K562 (cell line): ENCODE data around the gene HSPB1. TPM values are rescaled to one million over a fixed set of nuclear protein-coding genes. Genes with fewer than 3 reads are reported as not detected.

Experiments used
- ATF2 ChIP-seq: sonication (generic); formaldehyde crosslinking; IDR thresholded peaks from 2 replicates; pipeline ENCODE4 v1.8.1; 2022; ENCODE audit warnings: missing genetic modification reagents
- CBX3 ChIP-seq, 2 experiments: IDR thresholded peaks; 1 replicate in 1 of 2; 2 replicates in 1 of 2; pipeline ENCODE4 v1.6.1; 2012; ENCODE audit warnings: inconsistent platforms in 2 of 2, low read length in 2 of 2, borderline replicate concordance in 1 of 2, control low read depth in 1 of 2
- CHD2 ChIP-seq: IDR thresholded peaks from 2 replicates; pipeline ENCODE4 v1.6.1; 2011; ENCODE audit warnings: low read depth, low read length
- CUX1 ChIP-seq: fragments of 200-800 bp; sonication (Bioruptor generic); IDR thresholded peaks from 2 replicates; pipeline ENCODE4 v1.6.1; 2016; ENCODE audit warnings: missing genetic modification characterization, missing compliant biosample characterization
- GTF2E2 ChIP-seq: fragments of 200-800 bp; sonication (Bioruptor generic); IDR thresholded peaks from 2 replicates; pipeline ENCODE4 v1.6.1; 2016; ENCODE audit warnings: missing genetic modification characterization, missing compliant biosample characterization
- MNT ChIP-seq, 2 experiments: fragments of 450-650 bp; conservative IDR thresholded peaks; 2 replicates each; pipeline ENCODE4 v1.6.1; 2017; ENCODE audit warnings: mild to moderate bottlenecking in 2 of 2, moderate library complexity in 2 of 2
- RBM34 ChIP-seq: fragments of 200-400 bp; formaldehyde crosslinking; IDR thresholded peaks from 2 replicates; pipeline ENCODE4 v1.6.1; 2018; ENCODE audit warnings: low read length, borderline replicate concordance; ENCODE audit not compliant: insufficient read depth
- SETDB1 ChIP-seq: IDR thresholded peaks from one replicate; pipeline ENCODE4 v1.6.1; 2012; ENCODE audit warnings: low read length, control low read depth, inconsistent platforms
- SNIP1 ChIP-seq: fragments of 450-650 bp; IDR thresholded peaks from 2 replicates; pipeline ENCODE4 v1.7.1; 2017; ENCODE audit warnings: low read depth, mild to moderate bottlenecking
- SREBF2 ChIP-seq: sonication (generic); formaldehyde crosslinking; IDR thresholded peaks from 2 replicates; pipeline ENCODE4 v1.4.0; 2020; ENCODE audit warnings: mild to moderate bottlenecking, missing genetic modification reagents
- TEAD2 ChIP-seq: fragments of 450-650 bp; IDR thresholded peaks from 2 replicates; pipeline ENCODE4 v1.6.1; 2016; ENCODE audit warnings: missing genetic modification characterization, control low read depth, missing compliant biosample characterization
- U2AF2 ChIP-seq: fragments of 200-400 bp; formaldehyde crosslinking; optimal IDR thresholded peaks from 2 replicates; pipeline ENCODE3; 2017; ENCODE audit warnings: low read depth, mild to moderate bottlenecking, low read length
- ZNF253 ChIP-seq: fragments of 250-450 bp; sonication (Bioruptor Pico); conservative IDR thresholded peaks from 2 replicates; pipeline ENCODE4 v1.6.1; 2021; ENCODE audit warnings: mild to moderate bottlenecking
- ZNF354B ChIP-seq: fragments of 250-450 bp; sonication (Bioruptor Pico); IDR thresholded peaks from 2 replicates; pipeline ENCODE4 v1.4.0; 2020
- ZNF512 ChIP-seq: IDR thresholded peaks from 2 replicates; pipeline ENCODE4 v1.6.1; 2016; ENCODE audit warnings: missing genetic modification characterization, missing compliant biosample characterization
- ZNF655 ChIP-seq: fragments of 250-450 bp; sonication (Bioruptor Pico); IDR thresholded peaks from 2 replicates; pipeline ENCODE4 v1.5.0; 2021
- ZNF75A ChIP-seq: fragments of 450-650 bp; formaldehyde crosslinking; IDR thresholded peaks from 2 replicates; pipeline ENCODE4 v1.4.0; 2020; ENCODE audit warnings: mild to moderate bottlenecking
- ZNF778 ChIP-seq: fragments of 450-650 bp; formaldehyde crosslinking; IDR thresholded peaks from 2 replicates; pipeline ENCODE4 v1.4.0; 2020; ENCODE audit warnings: mild to moderate bottlenecking, moderate library complexity
- polyA plus RNA-seq, 8 experiments: library from polyadenylated mRNA; depleted of rRNA in 4 of 8; stranded (reverse) in 5 of 8; unstranded in 3 of 8; fragments of >200 nt; fragmentation: Nextera tagmentation in 2 of 8; fragmentation: Illumina TruSeq in 1 of 8; extraction: Ambion mirVana in 2 of 8; extraction: Trizol in 1 of 8; gene quantifications; 2 replicates each; pipeline versions ENCODE4 v1.2.1 to v1.2.3, GENCODE V29; 2011 to 2014; ENCODE audit warnings: inconsistent platforms in 1 of 8, missing spikeins in 1 of 8
- total RNA-seq, 7 experiments: library from RNA; depleted of rRNA in 6 of 7; stranded (reverse); fragments of >200 nt in 6 of 7; fragmentation: Illumina TruSeq in 2 of 7; extraction: Trizol in 2 of 7; gene quantifications; 2 replicates each; pipeline versions ENCODE4 v1.2.1 to v1.2.3, GENCODE V29; 2011 to 2021; ENCODE audit warnings: low replicate concordance in 1 of 7

Gene HSPB1
- total and polyA plus RNA-seq, 9 of the 15 experiments (the other 6 are each of a cell fraction or from before 2014, with no cell fraction given) = 27.1 to 522 (median 138) TPM

GRCh38 chr7:76281006-76281705, 21.3 kb upstream of the HSPB1 start (continued):
- TF ChIP-seq SETDB1 (no peak), ZNF512 (tag) (peak; percentile 100), ZNF778 (CRISPR knock-in tag) (no peak), SNIP1 (no peak), ATF2 (CRISPR knock-in tag) (no peak), ZNF655 (no peak), CUX1 (CRISPR knock-in tag) (no peak), SREBF2 (CRISPR knock-in tag) (no peak), ZNF75A (CRISPR knock-in tag) (no peak), TEAD2 (tag) (no peak), RBM34 (no peak), ZNF253 (CRISPR knock-in tag) (no peak), CBX3 (IDR thresholded peaks at IDR 0.05; ENCODE audit: borderline replicate concordance in 1 of 2, low read length in 2 of 2) (no peak), GTF2E2 (tag) (no peak), ZNF354B (no peak), U2AF2 (no peak), CHD2 (no peak), MNT (conservative IDR thresholded peaks at IDR 0.05) (no peak)
